ENCODE results near the gene CDC42SE2. TPM values are rescaled to one million over a fixed set of nuclear protein-coding genes. Genes with fewer than 3 reads are reported as not detected.
"Not testable (repeated sequence)": the region's sequence is repeated elsewhere in the genome, so short reads cannot be mapped to it uniquely, and the experiment has no call there.

Gene CDC42SE2
- total and polyA plus RNA-seq, 5 donors from 2014 or later: 241 to 429 (median 379) TPM

GRCh38 chr5:131272307-131272706, 8.5 kb downstream of the CDC42SE2 start:
- H3K9me3 Mint-ChIP-seq: no peaks in the 10 kb centered on the region
- H3K4me1 ChIP-seq (ENCODE audit: control insufficient read depth, insufficient read depth, low read length, poor library complexity, severe bottlenecking): peaks cover 93% of the 10 kb centered on the region
- H3K27me3 ChIP-seq (ENCODE audit: control insufficient read depth, insufficient read depth, low read length): no peaks in the 10 kb centered on the region
- H3K36me3 ChIP-seq (ENCODE audit: control insufficient read depth, insufficient read depth, low read length): peaks cover 13% of the 10 kb centered on the region
- ATAC-seq (ENCODE audit: low read depth in 2 of 2) (no peak), DNase-seq (no peak)
- H3K27me3 Mint-ChIP-seq: peaks cover 1% of the 10 kb centered on the region
- H3K27ac Mint-ChIP-seq: peak overlapping the region; percentile 83 to 93 (median 89)
- peaks cover 32 to 88% (median 60%) of the 10 kb centered on the region in 4 donors for H3K4me1 Mint-ChIP-seq
- H3K36me3 Mint-ChIP-seq: peaks cover 17% of the 10 kb centered on the region
- H3K4me3 Mint-ChIP-seq: peak overlapping the region; percentile 75 to 95 (median 85)
- peak overlapping the region; percentile 87 for H3K27ac ChIP-seq (ENCODE audit: insufficient read depth, low read length, poor library complexity, severe bottlenecking)
- no peaks in the 10 kb centered on the region for H3K9me3 ChIP-seq (ENCODE audit: control insufficient read depth in 2 of 2, low read length in 2 of 2)
- peak overlapping the region; percentile 90 for H3K4me3 ChIP-seq (ENCODE audit: low read depth, low read length)

DNA sequence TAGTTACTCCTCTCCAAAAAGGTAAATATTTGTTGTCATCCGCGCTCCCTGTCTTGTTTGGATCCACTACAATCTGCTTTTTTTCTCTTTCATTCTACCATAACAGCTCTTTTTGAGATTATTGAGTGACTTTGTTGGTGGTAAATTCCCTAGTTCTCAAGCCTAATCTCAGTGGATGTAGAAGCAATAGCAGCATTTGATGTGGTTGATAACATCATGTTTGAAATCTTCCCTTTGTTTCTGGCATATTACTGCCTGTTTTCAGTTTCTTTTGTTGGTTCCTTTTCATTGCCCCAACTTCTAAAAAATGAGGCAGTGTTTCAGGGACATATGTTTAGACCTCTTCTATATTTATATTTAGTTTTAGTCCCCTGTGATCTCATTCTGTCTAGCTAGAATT, 8.9 kb downstream of the CDC42SE2 start:
- DNase-seq (peak in 2 of 3 donors; percentile 54 to 57), ATAC-seq (ENCODE audit: low read depth in 2 of 2) (peak in 1 of 2 donors; percentile 22)
- Mint-ChIP-seq H3K9me3 (no peaks in the 10 kb centered on the region), H3K27me3 (peaks cover 5% of the 10 kb centered on the region), H3K4me3 (peak overlapping the region; percentile 75 to 95 (median 85)), H3K4me1 (peaks cover 33 to 89% (median 61%) of the 10 kb centered on the region in 4 donors), H3K27ac (peak overlapping the region; percentile 83 to 93 (median 89)), H3K36me3 (peaks cover 18% of the 10 kb centered on the region)
- Histone ChIP-seq H3K27me3 (ENCODE audit: control insufficient read depth, insufficient read depth, low read length) (no peaks in the 10 kb centered on the region), H3K4me1 (ENCODE audit: control insufficient read depth, insufficient read depth, low read length, poor library complexity, severe bottlenecking) (peaks cover 93% of the 10 kb centered on the region), H3K36me3 (ENCODE audit: control insufficient read depth, insufficient read depth, low read length) (peaks cover 13% of the 10 kb centered on the region), H3K9me3 (ENCODE audit: control insufficient read depth in 2 of 2, low read length in 2 of 2) (no peaks in the 10 kb centered on the region), H3K27ac (ENCODE audit: insufficient read depth, low read length, poor library complexity, severe bottlenecking) (peak overlapping the region; percentile 87), H3K4me3 (ENCODE audit: low read depth, low read length) (peak overlapping the region; percentile 90)

- peaks cover 33 to 89% (median 71%) of the 10 kb centered on the region in 4 donors for H3K4me1 Mint-ChIP-seq
- H3K9me3 Mint-ChIP-seq: peaks cover 0 to 5% (median 0%) of the 10 kb centered on the region in 7 donors
- no peaks in the 10 kb centered on the region for H3K27me3 ChIP-seq (ENCODE audit: control insufficient read depth, insufficient read depth, low read length)
- peak overlapping the region; percentile 77 for H3K4me3 ChIP-seq (ENCODE audit: low read depth, low read length)
- H3K36me3 Mint-ChIP-seq: peaks cover 18% of the 10 kb centered on the region
- peak overlapping the region; percentile 77 to 87 (median 82) for H3K4me3 Mint-ChIP-seq
- H3K36me3 ChIP-seq (ENCODE audit: control insufficient read depth, insufficient read depth, low read length): peaks cover 7% of the 10 kb centered on the region
- peak overlapping the region; percentile 87 for H3K27ac ChIP-seq (ENCODE audit: insufficient read depth, low read length, poor library complexity, severe bottlenecking)
- peaks cover 14% of the 10 kb centered on the region for H3K27me3 Mint-ChIP-seq
- peak overlapping the region; percentile 79 to 96 (median 84) for H3K27ac Mint-ChIP-seq
- peaks cover 91% of the 10 kb centered on the region for H3K4me1 ChIP-seq (ENCODE audit: control insufficient read depth, insufficient read depth, low read length, poor library complexity, severe bottlenecking)
- DNase-seq: peak in 2 of 3 donors; percentile 41 to 52
- no peaks in the 10 kb centered on the region for H3K9me3 ChIP-seq (ENCODE audit: control insufficient read depth in 2 of 2, low read length in 2 of 2)
- ATAC-seq (ENCODE audit: low read depth in 2 of 2): peak; percentile 23 to 41
These were observed 10.6 kb downstream of the CDC42SE2 start for GRCh38 chr5:131274326-131275063.

- DNase-seq: no peak
- H3K27ac ChIP-seq (ENCODE audit: insufficient read depth, low read length, poor library complexity, severe bottlenecking): peak overlapping the region; percentile 87
- H3K36me3 ChIP-seq (ENCODE audit: control insufficient read depth, insufficient read depth, low read length): peaks cover 7% of the 10 kb centered on the region
- H3K4me3 Mint-ChIP-seq: peak overlapping the region; percentile 77 to 83 (median 81)
- no peaks in the 10 kb centered on the region for H3K27me3 ChIP-seq (ENCODE audit: control insufficient read depth, insufficient read depth, low read length)
- peak overlapping the region; percentile 21 to 91 (median 37) for H3K27ac Mint-ChIP-seq
- peaks cover 92% of the 10 kb centered on the region for H3K4me1 ChIP-seq (ENCODE audit: control insufficient read depth, insufficient read depth, low read length, poor library complexity, severe bottlenecking)
- H3K27me3 Mint-ChIP-seq: peaks cover 17% of the 10 kb centered on the region
- H3K9me3 ChIP-seq (ENCODE audit: control insufficient read depth in 2 of 2, low read length in 2 of 2): no peaks in the 10 kb centered on the region
- H3K4me1 Mint-ChIP-seq: peaks cover 28 to 90% (median 76%) of the 10 kb centered on the region in 4 donors
- H3K4me3 ChIP-seq (ENCODE audit: low read depth, low read length): peak overlapping the region; percentile 77
- H3K36me3 Mint-ChIP-seq: peaks cover 18% of the 10 kb centered on the region
- H3K9me3 Mint-ChIP-seq: peaks cover 0 to 6% (median 0%) of the 10 kb centered on the region in 7 donors
- no peak for ATAC-seq (ENCODE audit: low read depth in 2 of 2)
These were observed 12.2 kb downstream of the CDC42SE2 start for GRCh38 chr5:131276072-131276471.

DNA sequence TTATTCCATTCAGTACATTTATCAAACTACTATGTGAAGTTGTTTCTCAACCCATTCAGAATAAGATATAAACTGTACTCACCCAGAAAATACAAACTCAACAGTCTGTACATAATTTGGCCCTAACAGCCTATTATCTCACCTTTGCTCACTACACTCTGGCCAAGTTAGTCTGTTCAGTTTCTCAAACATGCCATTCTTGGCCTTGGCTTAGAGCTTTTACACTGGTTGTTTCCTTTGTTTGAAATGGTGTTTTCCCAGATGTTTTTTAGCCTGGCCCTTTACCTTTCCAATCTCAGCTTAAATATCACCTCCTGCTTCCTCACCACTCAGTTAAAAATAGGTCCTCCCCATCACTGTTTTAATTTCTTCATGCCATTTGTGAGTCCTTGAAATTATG, 13.6 kb downstream of the CDC42SE2 start:
- Mint-ChIP-seq H3K4me1 (peaks cover 35 to 90% (median 77%) of the 10 kb centered on the region in 4 donors), H3K27ac (peak overlapping the region; percentile 68 to 85 (median 81)), H3K9me3 (peaks cover 0 to 7% (median 0%) of the 10 kb centered on the region in 7 donors), H3K4me3 (peak overlapping the region; percentile 37 to 92 (median 81)), H3K27me3 (peaks cover 19% of the 10 kb centered on the region), H3K36me3 (peaks cover 17% of the 10 kb centered on the region)
- H3K9me3 ChIP-seq (ENCODE audit: control insufficient read depth in 2 of 2, low read length in 2 of 2): no peaks in the 10 kb centered on the region
- no peaks in the 10 kb centered on the region for H3K36me3 ChIP-seq (ENCODE audit: control insufficient read depth, insufficient read depth, low read length)
- no peaks in the 10 kb centered on the region for H3K27me3 ChIP-seq (ENCODE audit: control insufficient read depth, insufficient read depth, low read length)
- peak overlapping the region; percentile 77 for H3K4me3 ChIP-seq (ENCODE audit: low read depth, low read length)
- DNase-seq (no peak), ATAC-seq (ENCODE audit: low read depth in 2 of 2) (no peak)
- H3K27ac ChIP-seq (ENCODE audit: insufficient read depth, low read length, poor library complexity, severe bottlenecking): peak overlapping the region; percentile 72
- peaks cover 86% of the 10 kb centered on the region for H3K4me1 ChIP-seq (ENCODE audit: control insufficient read depth, insufficient read depth, low read length, poor library complexity, severe bottlenecking)

DNA sequence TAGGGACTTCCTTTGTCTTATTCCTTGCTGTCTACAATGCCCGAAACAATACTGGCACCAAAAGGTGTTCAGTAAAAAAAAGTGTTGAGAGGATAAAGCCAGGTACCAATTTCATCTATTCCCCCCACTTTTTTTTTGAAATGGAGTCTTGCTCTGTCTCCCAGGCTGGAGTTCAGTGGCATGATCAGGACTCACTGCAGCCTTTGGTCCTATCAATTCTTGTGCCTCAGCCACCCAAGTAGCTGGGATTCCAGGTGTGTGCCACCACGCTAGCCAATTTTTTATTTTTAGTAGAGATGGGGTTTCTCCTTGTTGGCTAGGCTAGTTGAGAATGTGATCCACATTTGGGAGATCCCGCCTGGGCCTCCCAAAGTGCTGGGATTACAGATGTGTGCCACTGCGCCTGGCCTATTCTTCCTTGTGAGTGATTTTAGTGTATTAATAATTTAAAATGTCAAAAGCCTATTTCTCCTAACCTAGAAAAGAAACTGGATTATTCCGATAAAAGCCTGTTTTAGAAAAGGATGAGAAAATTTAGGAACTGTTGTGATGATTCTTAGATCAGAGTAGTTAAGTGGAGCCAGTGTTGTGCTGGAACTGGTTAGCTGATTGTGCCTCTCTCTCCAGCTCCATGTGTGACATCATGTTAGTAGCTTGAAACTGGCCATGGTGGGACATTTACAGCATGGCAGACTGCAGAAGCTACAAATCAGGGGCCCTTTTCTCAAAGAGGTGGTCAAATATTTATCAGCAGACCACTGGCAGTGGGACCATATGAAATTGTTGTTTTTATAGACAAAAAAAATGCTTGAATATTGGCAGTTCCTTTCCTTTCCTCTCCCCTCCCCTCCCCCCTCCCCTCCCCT, 14.3 kb downstream of the CDC42SE2 start:
- peaks cover 0 to 7% (median 0%) of the 10 kb centered on the region in 7 donors for H3K9me3 Mint-ChIP-seq

GRCh38 chr5:131278741-131279124, 14.9 kb downstream of the CDC42SE2 start:
- peak overlapping the region in 2 of 3 donors; percentile 81 to 92 for H3K27ac Mint-ChIP-seq
- not testable (repeated sequence) for H3K36me3 ChIP-seq (ENCODE audit: control insufficient read depth, insufficient read depth, low read length); H3K27me3 ChIP-seq (ENCODE audit: control insufficient read depth, insufficient read depth, low read length); ATAC-seq (ENCODE audit: low read depth in 2 of 2); H3K9me3 Mint-ChIP-seq; H3K9me3 ChIP-seq (ENCODE audit: control insufficient read depth in 2 of 2, low read length in 2 of 2); DNase-seq
- Histone ChIP-seq H3K27ac (ENCODE audit: insufficient read depth, low read length, poor library complexity, severe bottlenecking) (peak overlapping the region; percentile 77), H3K4me1 (ENCODE audit: control insufficient read depth, insufficient read depth, low read length, poor library complexity, severe bottlenecking) (peaks cover 85% of the 10 kb centered on the region), H3K4me3 (ENCODE audit: low read depth, low read length) (peak overlapping the region; percentile 92)
- H3K36me3 Mint-ChIP-seq: peaks cover 19% of the 10 kb centered on the region
- H3K4me3 Mint-ChIP-seq: peak overlapping the region; percentile 66 to 92 (median 84)
- peaks cover 19% of the 10 kb centered on the region for H3K27me3 Mint-ChIP-seq
- H3K4me1 Mint-ChIP-seq: peaks cover 36 to 97% (median 81%) of the 10 kb centered on the region in 4 donors

More for the DNA sequence above, 14.3 kb downstream of the CDC42SE2 start:
- Histone ChIP-seq H3K27me3 (ENCODE audit: control insufficient read depth, insufficient read depth, low read length) (no peaks in the 10 kb centered on the region), H3K4me3 (ENCODE audit: low read depth, low read length) (peak overlapping the region; percentile 77), H3K36me3 (ENCODE audit: control insufficient read depth, insufficient read depth, low read length) (no peaks in the 10 kb centered on the region), H3K4me1 (ENCODE audit: control insufficient read depth, insufficient read depth, low read length, poor library complexity, severe bottlenecking) (peaks cover 82% of the 10 kb centered on the region), H3K27ac (ENCODE audit: insufficient read depth, low read length, poor library complexity, severe bottlenecking) (peak overlapping the region; percentile 72), H3K9me3 (ENCODE audit: control insufficient read depth in 2 of 2, low read length in 2 of 2) (no peaks in the 10 kb centered on the region)
- Mint-ChIP-seq H3K4me3 (peak overlapping the region; percentile 72 to 92 (median 81)), H3K27me3 (peaks cover 19% of the 10 kb centered on the region), H3K27ac (peak overlapping the region; percentile 68 to 92 (median 81)), H3K36me3 (peaks cover 16% of the 10 kb centered on the region), H3K4me1 (peaks cover 33 to 92% (median 76%) of the 10 kb centered on the region in 4 donors)
- ATAC-seq (ENCODE audit: low read depth in 2 of 2) (no peak), DNase-seq (peak in 1 of 3 donors; percentile 23)
